CD14-positive monocyte (primary cell): ENCODE measurements around the gene BEX1. TPM values are rescaled to one million over a fixed set of nuclear protein-coding genes. Genes with fewer than 3 reads are reported as not detected.

Experiments used
- DNase-seq, 3 donors: peaks; one replicate each; pipeline ENCODE4 v3.0.0-alpha.2; 2011 to 2022
- H2AFZ ChIP-seq: 2 replicates; pipeline ENCODE4 v1.6.0; 2012; ENCODE audit warnings: mild to moderate bottlenecking, low read depth, low read length, inconsistent platforms; ENCODE audit not compliant: insufficient read depth, poor library complexity, severe bottlenecking
- H3K27ac ChIP-seq, 2 donors: 1 replicate in 1 of 2; 2 replicates in 1 of 2; pipeline ENCODE4 v1.5.1; 2012 to 2013; ENCODE audit warnings: low read length in 2 of 2, control low read depth in 1 of 2, inconsistent platforms in 1 of 2, low read depth in 1 of 2, mild to moderate bottlenecking in 1 of 2
- H3K27me3 ChIP-seq, 2 donors: one replicate each; pipeline versions ENCODE4 v1.6.0 to v1.6.1; 2011 to 2013; ENCODE audit warnings: low read length in 2 of 2; ENCODE audit not compliant: control insufficient read depth in 2 of 2, insufficient read depth in 2 of 2
- H3K36me3 ChIP-seq, 2 donors: replicated peaks in 1 of 2; 1 replicate in 1 of 2; 2 replicates in 1 of 2; pipeline versions ENCODE4 v1.5.1 to v1.6.1; 2012 to 2013; ENCODE audit warnings: low read length in 2 of 2, control low read depth in 1 of 2, inconsistent platforms in 1 of 2, mild to moderate bottlenecking in 1 of 2; ENCODE audit not compliant: insufficient read depth in 2 of 2, control insufficient read depth in 1 of 2
- H3K4me1 ChIP-seq, 2 donors: 1 replicate in 1 of 2; 2 replicates in 1 of 2; pipeline versions ENCODE4 v1.5.1 to v1.6.1; 2012 to 2013; ENCODE audit warnings: low read length in 2 of 2, control low read depth in 1 of 2, inconsistent platforms in 1 of 2, mild to moderate bottlenecking in 1 of 2, moderate library complexity in 1 of 2; ENCODE audit not compliant: insufficient read depth in 2 of 2, control insufficient read depth in 1 of 2
- H3K4me2 ChIP-seq: replicated peaks from 2 replicates; pipeline ENCODE3; 2012; ENCODE audit warnings: low read length, moderate library complexity, mild to moderate bottlenecking; ENCODE audit not compliant: poor library complexity, severe bottlenecking; ENCODE audit errors: extremely low read depth
- H3K4me3 ChIP-seq, 3 experiments: fragments of 200-600 bp in 1 of 3; sonication (generic) in 1 of 3; replicated peaks in 1 of 3; 1 replicate in 2 of 3; 2 replicates in 1 of 3; pipeline ENCODE4 v1.5.1; 2011 to 2013; ENCODE audit warnings: low read length in 3 of 3, mild to moderate bottlenecking in 3 of 3, control low read depth in 2 of 3, low read depth in 2 of 3, inconsistent platforms in 1 of 3, moderate library complexity in 1 of 3
- H3K79me2 ChIP-seq: 2 replicates; pipeline ENCODE4 v1.6.0; 2012; ENCODE audit warnings: mild to moderate bottlenecking, control low read depth, inconsistent platforms, low read length, moderate library complexity; ENCODE audit not compliant: insufficient read depth
- H3K9ac ChIP-seq: 2 replicates; pipeline ENCODE4 v1.6.0; 2017; ENCODE audit warnings: low read length, mild to moderate bottlenecking; ENCODE audit not compliant: insufficient read depth, poor library complexity, severe bottlenecking
- H3K9me3 ChIP-seq, 2 donors: replicated peaks in 1 of 2; 1 replicate in 1 of 2; 2 replicates in 1 of 2; pipeline versions ENCODE4 v1.5.1 to v1.6.1; 2012 to 2013; ENCODE audit warnings: low read length in 2 of 2, control low read depth in 1 of 2; ENCODE audit not compliant: control insufficient read depth in 1 of 2, insufficient read depth in 1 of 2
- H4K20me1 ChIP-seq: 2 replicates; pipeline ENCODE4 v1.6.0; 2012; ENCODE audit warnings: mild to moderate bottlenecking, low read length, control low read depth, moderate library complexity; ENCODE audit not compliant: insufficient read depth
- H3K27ac Mint-ChIP-seq, 7 donors: one replicate each; pipeline ENCODE4 v1.8.0; 2020; ENCODE audit warnings: mild to moderate bottlenecking in 7 of 7, mixed read lengths in 7 of 7, moderate library complexity in 6 of 7, inconsistent platforms in 2 of 7
- H3K27me3 Mint-ChIP-seq, 3 donors: one replicate each; pipeline ENCODE4 v1.8.0; 2021 to 2022; ENCODE audit warnings: low read depth in 3 of 3, mild to moderate bottlenecking in 3 of 3, mixed read lengths in 3 of 3, moderate library complexity in 3 of 3, inconsistent platforms in 1 of 3
- H3K36me3 Mint-ChIP-seq, 2 donors: one replicate each; pipeline ENCODE4 v1.8.0; 2020; ENCODE audit warnings: mixed read lengths in 2 of 2, inconsistent platforms in 1 of 2, mild to moderate bottlenecking in 1 of 2
- H3K4me1 Mint-ChIP-seq: one replicate; pipeline ENCODE4 v1.8.0; 2020; ENCODE audit warnings: mild to moderate bottlenecking, mixed read lengths
- H3K4me3 Mint-ChIP-seq, 2 donors: one replicate each; pipeline ENCODE4 v1.8.0; 2020; ENCODE audit warnings: mild to moderate bottlenecking in 2 of 2, mixed read lengths in 2 of 2, moderate library complexity in 1 of 2
- H3K9me3 Mint-ChIP-seq, 7 donors: one replicate each; pipeline ENCODE4 v1.8.0; 2020 to 2022; ENCODE audit warnings: mixed read lengths in 7 of 7, mild to moderate bottlenecking in 6 of 7, moderate library complexity in 6 of 7, inconsistent platforms in 2 of 7
- WGBS: methylation state at CpG from one replicate; pipeline ENCODE4 v1.1.5; 2013; ENCODE audit warnings: missing lambda C conversion rate; ENCODE audit not compliant: insufficient coverage; 5-methylcytosine and 5-hydroxymethylcytosine counted together
- intact Hi-C, 2 donors: fragments of 100-400 bp; cut with micrococcal nuclease; formaldehyde crosslinking; loops; one replicate each; pipeline versions ENCODE4 v1.15.0 to v1.15.1; 2023
- polyA plus RNA-seq, 3 donors: library from polyadenylated mRNA; depleted of rRNA in 1 of 3; unstranded in 2 of 3; stranded (reverse) in 1 of 3; fragments of 300-500 nt in 2 of 3; fragments of >200 nt in 1 of 3; fragmentation: Illumina TruSeq in 2 of 3; gene quantifications; 1 replicate in 2 of 3; 2 replicates in 1 of 3; pipeline ENCODE4 v1.2.3, GENCODE V29; 2012 to 2021
- TF ChIP-seq, protein P1 (sequence below): fragments of 200-600 bp; IDR thresholded peaks from one replicate; pipeline ENCODE4 v1.8.0; 2022; ENCODE audit warnings: antibody characterized with exemption, mild to moderate bottlenecking

Gene BEX1
- polyA plus RNA-seq, 3 donors: 0.62 TPM; not detected in 2

DNA sequence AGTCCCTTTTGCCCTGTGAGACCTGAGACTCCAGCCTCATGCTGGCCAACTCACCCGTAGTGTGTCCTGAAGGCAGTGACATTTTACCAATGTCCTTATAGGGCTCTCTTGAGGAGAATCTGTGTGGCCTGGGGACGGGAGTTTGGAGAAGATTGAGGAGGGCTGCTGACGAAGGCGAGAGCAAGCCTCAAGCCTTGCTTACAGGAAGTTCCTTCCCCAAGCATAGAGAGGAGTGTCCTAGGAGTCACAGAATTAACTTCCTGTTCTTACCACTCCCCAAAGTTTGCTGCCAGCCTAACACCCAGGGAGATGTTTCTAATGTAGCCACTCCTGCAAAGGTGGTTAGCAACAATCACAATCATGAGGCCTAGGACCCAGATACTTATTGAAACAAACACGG is 29.0 kb upstream of the BEX1 start, which contains the start of gene NXF3:
Gene NXF3, minus strand, starts transcription at position 202 of the 400 bp plus-strand sequence. Its CDS starts 120 bp downstream, at position 82.
- H3K9me3 Mint-ChIP-seq: peaks cover 0 to 5% (median 0%) of the 10 kb centered on the region in 7 donors
- H3K4me1 Mint-ChIP-seq: peaks cover 2% of the 10 kb centered on the region
- Histone ChIP-seq H3K4me1 (peaks cover 0 to 8% of the 10 kb centered on the region in 2 donors), H3K27me3 (no peaks in the 10 kb centered on the region), H3K4me2 (no peak within 1 kb of the TSS), H3K79me2 (no peaks in the 10 kb centered on the region), H3K27ac (no peak within 1 kb of the TSS), H4K20me1 (no peaks in the 10 kb centered on the region), H3K4me3 (no peak within 1 kb of the TSS), H3K9ac (no peak within 1 kb of the TSS), H3K9me3 (no peaks in the 10 kb centered on the region), H3K36me3 (no peaks in the 10 kb centered on the region), H2AFZ (no peak within 1 kb of the TSS)
- peak in 2 of 3 donors; percentile 0 to 6 for DNase-seq
- intact Hi-C loops: no loop called here
- H3K27me3 Mint-ChIP-seq: peaks cover 0 to 1% (median 0%) of the 10 kb centered on the region in 3 donors
- H3K4me3 Mint-ChIP-seq: peak within 1 kb of the TSS in 1 of 2 donors; percentile 71
- TF ChIP-seq, protein P1, sequence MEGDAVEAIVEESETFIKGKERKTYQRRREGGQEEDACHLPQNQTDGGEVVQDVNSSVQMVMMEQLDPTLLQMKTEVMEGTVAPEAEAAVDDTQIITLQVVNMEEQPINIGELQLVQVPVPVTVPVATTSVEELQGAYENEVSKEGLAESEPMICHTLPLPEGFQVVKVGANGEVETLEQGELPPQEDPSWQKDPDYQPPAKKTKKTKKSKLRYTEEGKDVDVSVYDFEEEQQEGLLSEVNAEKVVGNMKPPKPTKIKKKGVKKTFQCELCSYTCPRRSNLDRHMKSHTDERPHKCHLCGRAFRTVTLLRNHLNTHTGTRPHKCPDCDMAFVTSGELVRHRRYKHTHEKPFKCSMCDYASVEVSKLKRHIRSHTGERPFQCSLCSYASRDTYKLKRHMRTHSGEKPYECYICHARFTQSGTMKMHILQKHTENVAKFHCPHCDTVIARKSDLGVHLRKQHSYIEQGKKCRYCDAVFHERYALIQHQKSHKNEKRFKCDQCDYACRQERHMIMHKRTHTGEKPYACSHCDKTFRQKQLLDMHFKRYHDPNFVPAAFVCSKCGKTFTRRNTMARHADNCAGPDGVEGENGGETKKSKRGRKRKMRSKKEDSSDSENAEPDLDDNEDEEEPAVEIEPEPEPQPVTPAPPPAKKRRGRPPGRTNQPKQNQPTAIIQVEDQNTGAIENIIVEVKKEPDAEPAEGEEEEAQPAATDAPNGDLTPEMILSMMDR: no peak
- no CpG with 5 or more reads among the region's 5 CpGs for WGBS
- peak within 1 kb of the TSS in 1 of 7 donors; percentile 58 for H3K27ac Mint-ChIP-seq
- no peaks in the 10 kb centered on the region for H3K36me3 Mint-ChIP-seq

DNA sequence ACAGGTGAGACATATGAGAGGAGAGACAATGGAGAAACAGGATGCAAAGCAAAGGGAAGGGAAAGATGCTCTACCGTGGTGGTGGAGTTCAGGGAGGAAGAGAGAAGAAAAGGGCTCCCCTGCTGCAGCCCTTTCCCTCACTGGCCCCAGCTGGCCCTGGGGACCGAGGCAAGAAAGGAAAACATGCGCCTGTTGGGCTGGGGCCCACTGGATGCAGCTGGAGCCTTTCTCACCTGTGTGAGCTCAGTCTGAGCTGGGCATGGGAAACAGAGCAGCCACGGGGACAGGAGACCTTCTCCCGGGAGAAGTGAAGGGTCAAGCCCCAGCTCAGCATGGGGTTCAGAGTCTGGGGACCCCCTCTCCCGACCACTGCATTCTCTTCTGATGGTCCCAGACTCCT is 17.1 kb upstream of the BEX1 start:
- Histone ChIP-seq H3K4me3 (no peak overlapping the region), H3K4me1 (no peaks in the 10 kb centered on the region), H3K9me3 (no peaks in the 10 kb centered on the region), H3K27ac (no peak overlapping the region), H3K79me2 (no peaks in the 10 kb centered on the region), H3K27me3 (no peaks in the 10 kb centered on the region), H3K36me3 (no peaks in the 10 kb centered on the region), H3K9ac (no peak overlapping the region), H2AFZ (no peak overlapping the region), H3K4me2 (no peak overlapping the region), H4K20me1 (no peaks in the 10 kb centered on the region)
- Mint-ChIP-seq H3K36me3 (no peaks in the 10 kb centered on the region), H3K27ac (no peak overlapping the region), H3K4me3 (no peak overlapping the region), H3K4me1 (peaks cover 3% of the 10 kb centered on the region), H3K27me3 (peaks cover 2 to 9% (median 2%) of the 10 kb centered on the region in 3 donors), H3K9me3 (peaks cover 0 to 1% (median 0%) of the 10 kb centered on the region in 7 donors)
- DNase-seq: no peak
- TF ChIP-seq, protein P1: no peak
- intact Hi-C loops: no loop called here
- WGBS: 94% methylated on average over 3 of the region's 6 CpGs
